ENCODE data around the gene TLE4.

DNA sequence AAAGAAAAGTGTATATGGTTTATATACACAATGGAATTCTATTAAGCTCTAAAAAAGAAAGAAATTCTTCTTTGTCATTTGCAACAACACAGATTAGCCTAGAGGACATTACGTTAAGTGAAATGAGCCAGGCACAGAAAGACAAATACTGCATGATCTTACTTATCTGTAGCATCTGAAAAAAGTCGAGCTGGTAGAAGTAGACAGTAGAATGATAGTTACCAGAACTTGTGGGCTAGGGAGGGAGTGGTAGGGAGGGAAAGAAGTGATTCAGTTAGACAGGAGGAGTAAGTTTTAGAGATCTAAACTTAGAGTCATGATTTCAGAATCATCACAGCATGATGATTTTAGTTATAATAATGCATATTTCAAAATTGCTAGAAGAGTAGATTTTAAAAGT is 184.6 kb downstream of the TLE4 start:
- TF ChIP-seq, protein P1, sequence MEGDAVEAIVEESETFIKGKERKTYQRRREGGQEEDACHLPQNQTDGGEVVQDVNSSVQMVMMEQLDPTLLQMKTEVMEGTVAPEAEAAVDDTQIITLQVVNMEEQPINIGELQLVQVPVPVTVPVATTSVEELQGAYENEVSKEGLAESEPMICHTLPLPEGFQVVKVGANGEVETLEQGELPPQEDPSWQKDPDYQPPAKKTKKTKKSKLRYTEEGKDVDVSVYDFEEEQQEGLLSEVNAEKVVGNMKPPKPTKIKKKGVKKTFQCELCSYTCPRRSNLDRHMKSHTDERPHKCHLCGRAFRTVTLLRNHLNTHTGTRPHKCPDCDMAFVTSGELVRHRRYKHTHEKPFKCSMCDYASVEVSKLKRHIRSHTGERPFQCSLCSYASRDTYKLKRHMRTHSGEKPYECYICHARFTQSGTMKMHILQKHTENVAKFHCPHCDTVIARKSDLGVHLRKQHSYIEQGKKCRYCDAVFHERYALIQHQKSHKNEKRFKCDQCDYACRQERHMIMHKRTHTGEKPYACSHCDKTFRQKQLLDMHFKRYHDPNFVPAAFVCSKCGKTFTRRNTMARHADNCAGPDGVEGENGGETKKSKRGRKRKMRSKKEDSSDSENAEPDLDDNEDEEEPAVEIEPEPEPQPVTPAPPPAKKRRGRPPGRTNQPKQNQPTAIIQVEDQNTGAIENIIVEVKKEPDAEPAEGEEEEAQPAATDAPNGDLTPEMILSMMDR (IDR thresholded peaks at IDR 0.05; ENCODE audit: insufficient read depth, low read length, poor library complexity, severe bottlenecking) = no peak
- TF ChIP-seq EZH2phosphoT487 (conservative IDR thresholded peaks at IDR 0.05; ENCODE audit: low read length) = no peak

Measured in SU-DHL-6 (cell line).